Upper lobe of right lung (tissue), 1 donor: ENCODE data around the gene ORAI1. TPM values are rescaled to one million over a fixed set of nuclear protein-coding genes. Genes with fewer than 3 reads are reported as not detected.
A peak's percentile ranks its signal among the peaks of the same experiment; 100 is the strongest.
"Not testable (repeated sequence)": the region's sequence is repeated elsewhere in the genome, so short reads cannot be mapped to it uniquely, and the experiment has no call there.

Experiments
- ATAC-seq: fragments of 200-7000 bp; cut with Tn5 transposase; one replicate; pipeline ENCODE4 v1.9.1; 2020; ENCODE audit warnings: mild to moderate bottlenecking, moderate library complexity
- DNase-seq: peaks from one replicate; pipeline ENCODE4 v3.0.0-alpha.2; 2020
- H3K27ac ChIP-seq: fragments of 200-600 bp; one replicate; pipeline ENCODE4 v1.8.0; 2022
- H3K27me3 ChIP-seq: fragments of 200-600 bp; one replicate; pipeline ENCODE4 v1.8.0; 2022; ENCODE audit warnings: mild to moderate bottlenecking
- H3K36me3 ChIP-seq: fragments of 200-600 bp; one replicate; pipeline ENCODE4 v1.8.0; 2022
- H3K4me1 ChIP-seq: fragments of 200-600 bp; one replicate; pipeline ENCODE4 v1.8.0; 2022
- H3K4me3 ChIP-seq: fragments of 200-600 bp; one replicate; pipeline ENCODE4 v1.8.0; 2022; ENCODE audit warnings: mild to moderate bottlenecking
- H3K9me3 ChIP-seq: fragments of 200-600 bp; one replicate; pipeline ENCODE4 v1.8.0; 2022
- CTCF ChIP-seq: fragments of 200-600 bp; IDR thresholded peaks from one replicate; pipeline ENCODE4 v1.8.0; 2022; ENCODE audit warnings: antibody characterized with exemption
- intact Hi-C: fragments of 100-400 bp; cut with DNase I; formaldehyde crosslinking; loops from one replicate; pipeline ENCODE4 v1.11.0; 2022
- total RNA-seq: library from RNA; stranded (reverse); fragmentation: NEBNext Ultra II Directional; extraction: Animal tissue kit (Norgen Biotek cat#: 25700); gene quantifications from one replicate; pipeline ENCODE4 v1.2.1, GENCODE V29; 2021
- donor health status: DM: no; HTN: yes; CAD: no; lungs with severe emphysema.

The ORAI1 gene
- total RNA-seq, 1 donor from 2014 or later, result 32.4 TPM

GRCh38 chr12:121632069-121632970 lies 6.0 kb downstream of the ORAI1 start:
- Histone ChIP-seq H3K9me3 (no peaks in the 10 kb centered on the region), H3K36me3 (no peaks in the 10 kb centered on the region), H3K27me3 (no peaks in the 10 kb centered on the region), H3K4me1 (peaks cover 45% of the 10 kb centered on the region), H3K4me3 (no peak overlapping the region), H3K27ac (peak overlapping the region; percentile 55)
- no peak for TF ChIP-seq CTCF
- intact Hi-C loops, result no loop called here
- ATAC-seq (no peak), DNase-seq (no peak)

- intact Hi-C loops, DNase-seq, H3K4me3 ChIP-seq, H3K27me3 ChIP-seq, H3K9me3 ChIP-seq, ATAC-seq, H3K27ac ChIP-seq, H3K36me3 ChIP-seq: not testable (repeated sequence)
- peaks cover 41% of the 10 kb centered on the region for H3K4me1 ChIP-seq
Observed at GRCh38 chr12:121633833-121634196, 7.5 kb downstream of the ORAI1 start.

- Histone ChIP-seq H3K36me3 (no peaks in the 10 kb centered on the region), H3K4me3 (no peak overlapping the region), H3K4me1 (peaks cover 32% of the 10 kb centered on the region), H3K27me3 (no peaks in the 10 kb centered on the region), H3K9me3 (no peaks in the 10 kb centered on the region), H3K27ac (no peak overlapping the region)
- ATAC-seq (no peak), DNase-seq (no peak)
- intact Hi-C loops, result no loop called here
- TF ChIP-seq CTCF, result no peak
Observed at GRCh38 chr12:121634836-121635235, 8.5 kb downstream of the ORAI1 start.

GRCh38 chr12:121637231-121637914 lies 11.0 kb downstream of the ORAI1 start:
- no peak for TF ChIP-seq CTCF
- no peak overlapping the region for H3K4me3 ChIP-seq
- DNase-seq, result peak; percentile 75
- no peaks in the 10 kb centered on the region for H3K27me3 ChIP-seq
- H3K9me3 ChIP-seq, result no peaks in the 10 kb centered on the region
- H3K27ac ChIP-seq, result peak overlapping the region; percentile 70
- intact Hi-C loops, result no loop called here
- ATAC-seq, result peak; percentile 76
- peaks cover 23% of the 10 kb centered on the region for H3K4me1 ChIP-seq
- H3K36me3 ChIP-seq, result peaks cover 12% of the 10 kb centered on the region

GRCh38 chr12:121638298-121639202 lies 12.2 kb downstream of the ORAI1 start:
- peaks cover 12% of the 10 kb centered on the region for H3K36me3 ChIP-seq
- no peak for ATAC-seq

More at GRCh38 chr12:121638298-121639202, 12.2 kb downstream of the ORAI1 start:
- no peak for TF ChIP-seq CTCF
- no peak overlapping the region for H3K27ac ChIP-seq
- intact Hi-C loops, result no loop called here
- DNase-seq, result no peak
- H3K4me1 ChIP-seq, result peaks cover 13% of the 10 kb centered on the region
- no peaks in the 10 kb centered on the region for H3K9me3 ChIP-seq
- no peak overlapping the region for H3K4me3 ChIP-seq
- no peaks in the 10 kb centered on the region for H3K27me3 ChIP-seq
